IPS DF 6.9 (cell line): ENCODE measurements around the gene KANTR.
"Not testable (repeated sequence)": the region's sequence is repeated elsewhere in the genome, so short reads cannot be mapped to it uniquely, and the experiment has no call there.

Source experiments
- DNase-seq: peaks from one replicate; pipeline ENCODE4 v3.0.0-alpha.2; 2013; ENCODE audit warnings: low read depth, low spot score
- H3K27ac ChIP-seq: one replicate; pipeline ENCODE4 v1.5.1; 2013; ENCODE audit warnings: low read length, control low read depth
- H3K27me3 ChIP-seq: 2 replicates; pipeline ENCODE4 v1.6.1; 2013; ENCODE audit warnings: mild to moderate bottlenecking, low read length; ENCODE audit not compliant: control insufficient read depth, insufficient read depth
- H3K36me3 ChIP-seq: 2 replicates; pipeline ENCODE4 v1.6.1; 2013; ENCODE audit warnings: low read length; ENCODE audit not compliant: control insufficient read depth, insufficient read depth
- H3K4me1 ChIP-seq: 2 replicates; pipeline ENCODE4 v1.6.1; 2013; ENCODE audit warnings: low read length; ENCODE audit not compliant: control insufficient read depth, insufficient read depth
- H3K4me3 ChIP-seq: 2 replicates; pipeline ENCODE4 v1.5.1; 2013; ENCODE audit warnings: mild to moderate bottlenecking, low read length
- H3K9me3 ChIP-seq: 2 replicates; pipeline ENCODE4 v1.6.1; 2013; ENCODE audit warnings: low read length, inconsistent platforms; ENCODE audit not compliant: control insufficient read depth, insufficient read depth
- WGBS: extraction: QIAGEN DNeasy Blood & Tissue Kit; methylation state at CpG from one replicate; pipeline ENCODE4 v1.1.7; 2013; ENCODE audit warnings: mixed read lengths, missing lambda C conversion rate; ENCODE audit not compliant: insufficient read length, insufficient coverage; 5-methylcytosine and 5-hydroxymethylcytosine counted together

KANTR gene

DNA sequence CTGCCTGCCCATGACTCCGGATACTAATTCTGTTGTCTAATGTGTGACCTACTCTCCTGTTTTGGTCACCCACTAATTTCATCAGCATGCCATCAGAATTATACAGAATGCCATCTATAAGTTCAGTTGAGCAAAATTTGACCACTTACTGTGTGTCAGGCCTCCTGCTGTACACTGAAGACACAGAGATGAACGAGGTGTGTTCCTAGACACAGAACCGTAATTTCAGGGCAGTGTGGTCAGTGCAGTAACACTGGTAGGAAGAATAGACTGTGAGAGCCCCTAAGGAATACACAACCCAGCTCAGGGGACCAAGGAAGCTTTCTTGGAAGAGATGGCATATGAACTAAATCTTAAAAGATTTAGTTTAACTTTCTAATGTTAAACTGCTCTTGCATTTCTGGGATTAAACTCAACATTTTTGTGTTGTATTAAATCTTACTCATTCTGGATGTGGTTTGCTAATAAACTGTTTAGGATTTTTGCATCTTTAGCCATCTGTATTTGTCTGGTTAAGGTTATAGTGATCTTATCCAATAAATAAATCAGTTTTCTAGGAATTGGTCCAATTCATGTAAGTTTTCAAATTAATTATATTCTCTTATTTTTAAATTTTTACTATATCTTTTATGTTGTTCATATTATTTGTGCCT, 34.3 kb downstream of the KANTR start:
- WGBS: no CpG with 5 or more reads among the region's 3 CpGs
- no peak overlapping the region for H3K27ac ChIP-seq

DNA sequence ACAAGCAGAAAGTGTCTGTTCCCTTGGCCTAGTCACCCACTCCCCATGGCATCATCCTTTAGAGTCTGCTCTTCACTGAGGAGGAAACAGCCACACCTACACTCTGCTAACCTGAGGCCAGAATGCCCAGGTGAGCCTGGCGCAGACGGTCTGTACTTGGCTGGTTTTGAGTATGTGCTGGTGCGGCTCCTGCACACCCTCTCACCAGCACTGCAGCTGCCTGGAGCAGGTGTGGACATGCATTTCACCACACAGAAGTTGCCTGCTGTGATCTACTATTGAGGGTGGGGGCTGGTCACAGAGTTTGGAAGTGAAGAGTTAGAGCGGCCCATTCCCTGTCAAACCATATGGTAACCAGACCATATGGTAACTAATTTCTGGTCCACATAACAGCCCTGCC, 39.5 kb downstream of the KANTR start:
- Histone ChIP-seq H3K4me3 (no peak overlapping the region), H3K27ac (no peak overlapping the region), H3K27me3 (no peaks in the 10 kb centered on the region), H3K9me3 (no peaks in the 10 kb centered on the region), H3K4me1 (no peaks in the 10 kb centered on the region), H3K36me3 (no peaks in the 10 kb centered on the region)
- no peak for DNase-seq
- WGBS: no CpG with 5 or more reads among the region's 4 CpGs

More for the DNA sequence above, 34.3 kb downstream of the KANTR start:
- no peaks in the 10 kb centered on the region for H3K27me3 ChIP-seq
- H3K4me1 ChIP-seq: no peaks in the 10 kb centered on the region
- H3K36me3 ChIP-seq: no peaks in the 10 kb centered on the region
- no peak overlapping the region for H3K4me3 ChIP-seq
- no peak for DNase-seq
- no peaks in the 10 kb centered on the region for H3K9me3 ChIP-seq

- Histone ChIP-seq H3K27me3 (no peaks in the 10 kb centered on the region), H3K36me3 (no peaks in the 10 kb centered on the region), H3K9me3 (no peaks in the 10 kb centered on the region), H3K4me1 (no peaks in the 10 kb centered on the region), H3K27ac (no peak overlapping the region), H3K4me3 (no peak overlapping the region)
- WGBS: no CpG with 5 or more reads among the region's 2 CpGs
- DNase-seq: no peak
These were observed 41.6 kb downstream of the KANTR start for GRCh38 chrX:53135581-53135980.

GRCh38 chrX:53153581-53153980, 59.6 kb downstream of the KANTR start:
- no peaks in the 10 kb centered on the region for H3K9me3 ChIP-seq
- WGBS: no CpG with 5 or more reads among the region's 1 CpG

GRCh38 chrX:53155512-53156206, 61.7 kb downstream of the KANTR start:
- Histone ChIP-seq H3K36me3 (no peaks in the 10 kb centered on the region), H3K27me3 (no peaks in the 10 kb centered on the region), H3K4me1 (no peaks in the 10 kb centered on the region), H3K27ac (no peak overlapping the region), H3K9me3 (no peaks in the 10 kb centered on the region), H3K4me3 (no peak overlapping the region)
- no CpG with 5 or more reads among the region's 8 CpGs for WGBS
- no peak for DNase-seq

More at GRCh38 chrX:53153581-53153980, 59.6 kb downstream of the KANTR start:
- H3K27me3 ChIP-seq: no peaks in the 10 kb centered on the region
- no peak overlapping the region for H3K27ac ChIP-seq
- no peaks in the 10 kb centered on the region for H3K4me1 ChIP-seq
- H3K36me3 ChIP-seq: no peaks in the 10 kb centered on the region
- H3K4me3 ChIP-seq: no peak overlapping the region
- no peak for DNase-seq

DNA sequence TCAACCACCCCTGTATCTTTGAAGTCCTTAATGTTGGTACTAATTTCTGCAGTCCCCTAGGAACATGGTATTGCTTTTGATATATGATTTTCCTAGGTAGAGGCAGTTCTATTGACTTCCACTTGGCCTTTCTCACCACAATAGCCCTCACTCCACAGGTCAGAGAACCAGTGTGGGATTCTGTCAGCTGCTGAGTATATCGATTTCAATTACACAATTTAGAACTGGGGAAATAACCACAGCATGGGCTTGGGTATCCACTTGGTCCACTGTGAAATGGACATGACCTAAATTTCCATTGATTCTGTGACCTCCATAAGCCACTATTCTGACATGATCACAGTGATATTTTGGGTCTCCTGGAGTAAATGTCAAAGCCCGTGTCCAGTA, 62.3 kb downstream of the KANTR start:
- Histone ChIP-seq H3K36me3 (no peaks in the 10 kb centered on the region), H3K9me3 (no peaks in the 10 kb centered on the region), H3K27me3 (no peaks in the 10 kb centered on the region), H3K27ac (no peak overlapping the region), H3K4me1 (no peaks in the 10 kb centered on the region), H3K4me3 (no peak overlapping the region)
- no peak for DNase-seq
- no CpG with 5 or more reads among the region's 2 CpGs for WGBS

GRCh38 chrX:53159184-53159583, 65.2 kb downstream of the KANTR start:
- Histone ChIP-seq H3K4me1 (peaks cover 2% of the 10 kb centered on the region; the same call in 1 of the 2 replicates), H3K4me3 (no peak overlapping the region), H3K27ac (no peak overlapping the region), H3K9me3 (no peaks in the 10 kb centered on the region), H3K36me3 (no peaks in the 10 kb centered on the region), H3K27me3 (no peaks in the 10 kb centered on the region)
- DNase-seq: no peak
- WGBS: no CpG with 5 or more reads among the region's 11 CpGs

- Histone ChIP-seq H3K9me3 (no peaks in the 10 kb centered on the region), H3K4me3 (no peak overlapping the region), H3K36me3 (no peaks in the 10 kb centered on the region), H3K4me1 (peaks cover 2% of the 10 kb centered on the region; the same call in 1 of the 2 replicates), H3K27me3 (no peaks in the 10 kb centered on the region), H3K27ac (no peak overlapping the region)
- no peak for DNase-seq
- WGBS: no CpG with 5 or more reads among the region's 6 CpGs
These were observed 66.5 kb downstream of the KANTR start for GRCh38 chrX:53160297-53160983.

- Histone ChIP-seq H3K9me3 (no peaks in the 10 kb centered on the region), H3K36me3 (no peaks in the 10 kb centered on the region), H3K27ac (no peak overlapping the region), H3K4me1 (peaks cover 2% of the 10 kb centered on the region; the same call in 1 of the 2 replicates), H3K27me3 (no peaks in the 10 kb centered on the region), H3K4me3 (no peak overlapping the region)
- no peak for DNase-seq
- no CpG with 5 or more reads among the region's 7 CpGs for WGBS
These were observed 69.5 kb downstream of the KANTR start for GRCh38 chrX:53163436-53163835.

DNA sequence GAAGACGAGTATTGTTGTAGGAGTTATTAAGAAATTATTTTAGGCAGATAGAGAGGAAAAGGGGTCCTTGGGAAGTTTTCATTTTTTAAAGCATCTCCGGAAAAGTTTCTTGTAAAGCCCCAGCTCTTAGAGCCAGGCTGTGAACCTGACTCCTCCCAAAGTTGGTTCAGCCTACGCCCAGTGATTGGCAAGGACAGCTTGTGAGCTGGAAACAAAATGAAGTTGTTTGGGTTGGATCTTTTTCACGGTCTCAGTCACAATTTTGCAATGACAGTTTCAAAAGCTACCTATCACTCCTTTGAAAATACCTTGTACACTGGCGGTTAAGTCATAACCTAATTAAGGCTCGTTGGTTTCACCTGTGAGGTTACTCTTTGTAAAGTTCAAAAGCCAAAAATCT, 70.6 kb downstream of the KANTR start:
- not testable (repeated sequence) for H3K27ac ChIP-seq, H3K4me3 ChIP-seq, H3K9me3 ChIP-seq, DNase-seq, H3K36me3 ChIP-seq, H3K4me1 ChIP-seq, H3K27me3 ChIP-seq
- WGBS: 100% methylated on average over 1 of the region's 6 CpGs
